ENCODE data around the gene RMDN2.

RMDN2 gene

GRCh38 chr2:38026846-38027245 is 101.8 kb downstream of the RMDN2 start:
- no peak for DNase-seq

GRCh38 chr2:38028829-38029228 is 103.7 kb downstream of the RMDN2 start:
- Histone ChIP-seq H3K9me3 (no peaks in the 10 kb centered on the region), H3K4me1 (no peaks in the 10 kb centered on the region), H3K36me3 (no peaks in the 10 kb centered on the region), H3K4me3 (ENCODE audit: low read depth, low read length) (no peak overlapping the region), H3K27me3 (peaks cover 4% of the 10 kb centered on the region)
- no peak for DNase-seq
- TF ChIP-seq, protein P1, sequence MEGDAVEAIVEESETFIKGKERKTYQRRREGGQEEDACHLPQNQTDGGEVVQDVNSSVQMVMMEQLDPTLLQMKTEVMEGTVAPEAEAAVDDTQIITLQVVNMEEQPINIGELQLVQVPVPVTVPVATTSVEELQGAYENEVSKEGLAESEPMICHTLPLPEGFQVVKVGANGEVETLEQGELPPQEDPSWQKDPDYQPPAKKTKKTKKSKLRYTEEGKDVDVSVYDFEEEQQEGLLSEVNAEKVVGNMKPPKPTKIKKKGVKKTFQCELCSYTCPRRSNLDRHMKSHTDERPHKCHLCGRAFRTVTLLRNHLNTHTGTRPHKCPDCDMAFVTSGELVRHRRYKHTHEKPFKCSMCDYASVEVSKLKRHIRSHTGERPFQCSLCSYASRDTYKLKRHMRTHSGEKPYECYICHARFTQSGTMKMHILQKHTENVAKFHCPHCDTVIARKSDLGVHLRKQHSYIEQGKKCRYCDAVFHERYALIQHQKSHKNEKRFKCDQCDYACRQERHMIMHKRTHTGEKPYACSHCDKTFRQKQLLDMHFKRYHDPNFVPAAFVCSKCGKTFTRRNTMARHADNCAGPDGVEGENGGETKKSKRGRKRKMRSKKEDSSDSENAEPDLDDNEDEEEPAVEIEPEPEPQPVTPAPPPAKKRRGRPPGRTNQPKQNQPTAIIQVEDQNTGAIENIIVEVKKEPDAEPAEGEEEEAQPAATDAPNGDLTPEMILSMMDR (IDR thresholded peaks at IDR 0.05; ENCODE audit: low read depth, low read length): no peak

More at GRCh38 chr2:38026846-38027245, 101.8 kb downstream of the RMDN2 start:
- no peaks in the 10 kb centered on the region for H3K4me1 ChIP-seq
- no peaks in the 10 kb centered on the region for H3K36me3 ChIP-seq
- peaks cover 4% of the 10 kb centered on the region for H3K27me3 ChIP-seq
- TF ChIP-seq, protein P1 (IDR thresholded peaks at IDR 0.05; ENCODE audit: low read depth, low read length): no peak
- H3K4me3 ChIP-seq (ENCODE audit: low read depth, low read length): no peak overlapping the region
- H3K9me3 ChIP-seq: no peaks in the 10 kb centered on the region

DNA sequence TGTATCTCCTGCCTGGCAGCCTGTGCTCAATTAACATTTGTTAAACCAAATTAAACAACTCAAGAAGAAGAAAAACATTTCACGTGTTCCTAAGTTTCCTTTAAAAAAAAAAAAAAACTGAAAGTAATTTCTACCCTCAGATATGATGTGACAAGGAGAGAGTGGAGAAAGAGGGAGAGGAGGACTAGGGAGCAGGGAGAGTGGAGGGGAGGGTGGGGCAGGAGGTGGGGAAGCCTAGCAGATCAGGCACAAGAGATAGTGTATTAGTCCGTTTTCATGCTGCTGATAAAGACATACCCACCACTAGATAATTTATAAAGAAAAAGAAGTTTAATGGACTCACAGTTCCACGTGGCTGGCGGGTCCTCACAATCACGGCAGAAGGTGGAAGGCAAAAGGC is 104.4 kb downstream of the RMDN2 start:
- no peaks in the 10 kb centered on the region for H3K9me3 ChIP-seq
- DNase-seq: no peak
- H3K4me1 ChIP-seq: no peaks in the 10 kb centered on the region
- H3K36me3 ChIP-seq: no peaks in the 10 kb centered on the region
- no peaks in the 10 kb centered on the region; the same call in 1 of the 2 replicates for H3K27me3 ChIP-seq
- TF ChIP-seq, protein P1 (IDR thresholded peaks at IDR 0.05; ENCODE audit: low read depth, low read length): no peak
- no peak overlapping the region for H3K4me3 ChIP-seq (ENCODE audit: low read depth, low read length)

DNA sequence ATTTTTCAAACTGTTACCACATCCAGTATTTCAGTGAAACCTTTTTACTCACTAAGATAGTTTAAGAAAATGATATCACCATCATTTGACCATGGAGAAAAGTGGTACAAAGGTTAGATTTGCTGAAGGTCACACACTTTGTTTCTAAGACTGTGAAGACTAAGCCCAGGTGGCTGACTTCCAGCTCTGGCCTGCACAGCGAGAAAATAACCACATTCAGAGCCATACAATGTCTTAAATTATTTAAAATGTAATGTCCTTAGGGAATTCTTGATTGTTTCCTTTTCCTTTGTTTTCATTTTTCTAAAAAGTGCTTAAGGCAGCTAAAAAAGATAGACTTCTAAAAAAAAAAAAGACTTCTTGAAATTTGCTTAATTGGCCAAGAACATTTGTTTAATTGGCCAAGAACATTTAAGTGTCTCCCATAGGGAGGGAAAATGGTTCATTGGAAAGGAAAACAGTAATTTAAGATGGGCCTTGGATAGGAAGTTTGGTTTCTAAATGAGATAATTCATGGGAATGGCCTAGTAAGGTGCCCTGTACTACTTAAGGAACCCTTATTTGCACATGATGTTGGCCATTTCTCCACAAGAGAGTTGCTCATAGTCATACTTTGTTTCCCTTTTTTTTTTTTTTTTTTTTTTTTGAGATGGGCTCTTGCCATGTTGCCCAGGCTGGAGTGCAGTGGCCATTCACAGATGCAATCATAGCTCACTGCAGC is 105.7 kb downstream of the RMDN2 start:
- TF ChIP-seq, protein P1 (IDR thresholded peaks at IDR 0.05; ENCODE audit: low read depth, low read length): no peak
- no peaks in the 10 kb centered on the region for H3K4me1 ChIP-seq
- H3K27me3 ChIP-seq: no peaks in the 10 kb centered on the region; the same call in none of the 2 replicates
- H3K9me3 ChIP-seq: no peaks in the 10 kb centered on the region
- H3K4me3 ChIP-seq (ENCODE audit: low read depth, low read length): no peak overlapping the region
- DNase-seq: no peak
- H3K36me3 ChIP-seq: no peaks in the 10 kb centered on the region

- Histone ChIP-seq H3K27me3 (peaks cover 19% of the 10 kb centered on the region), H3K4me3 (ENCODE audit: low read depth, low read length) (no peak overlapping the region), H3K4me1 (no peaks in the 10 kb centered on the region), H3K36me3 (no peaks in the 10 kb centered on the region), H3K9me3 (no peaks in the 10 kb centered on the region)
- TF ChIP-seq, protein P1 (IDR thresholded peaks at IDR 0.05; ENCODE audit: low read depth, low read length): no peak
- DNase-seq: no peak
These were observed 107.9 kb downstream of the RMDN2 start for GRCh38 chr2:38032946-38033345.

- no peak for DNase-seq
- peaks cover 26% of the 10 kb centered on the region for H3K27me3 ChIP-seq
- no peaks in the 10 kb centered on the region for H3K36me3 ChIP-seq
- H3K4me3 ChIP-seq (ENCODE audit: low read depth, low read length): no peak overlapping the region
- no peaks in the 10 kb centered on the region for H3K9me3 ChIP-seq
- no peaks in the 10 kb centered on the region for H3K4me1 ChIP-seq
- TF ChIP-seq, protein P1 (IDR thresholded peaks at IDR 0.05; ENCODE audit: low read depth, low read length): no peak
These were observed 108.6 kb downstream of the RMDN2 start for GRCh38 chr2:38033646-38034045.

Data from BE2C (cell line).